Endodermal cell (in vitro differentiated cells): ENCODE results near the gene GSTM1. TPM values are rescaled to one million over a fixed set of nuclear protein-coding genes. Genes with fewer than 3 reads are reported as not detected.
"Not testable (repeated sequence)": the region's sequence is repeated elsewhere in the genome, so short reads cannot be mapped to it uniquely, and the experiment has no call there.

Experiments
- DNase-seq: peaks from one replicate; pipeline ENCODE4 v3.0.0-alpha.2; 2017
- H3K27ac ChIP-seq: 2 replicates; pipeline ENCODE4 v1.5.1; 2013; ENCODE audit warnings: mild to moderate bottlenecking, low read depth, low read length, moderate library complexity
- H3K27me3 ChIP-seq: 2 replicates; pipeline ENCODE4 v1.6.1; 2013; ENCODE audit warnings: mild to moderate bottlenecking, low read length, moderate library complexity; ENCODE audit not compliant: insufficient read depth, control insufficient read depth, poor library complexity, severe bottlenecking
- H3K36me3 ChIP-seq: 2 replicates; pipeline ENCODE4 v1.7.0; 2013; ENCODE audit warnings: mild to moderate bottlenecking, low read length, moderate library complexity; ENCODE audit not compliant: control insufficient read depth, insufficient read depth
- H3K4me1 ChIP-seq: one replicate; pipeline ENCODE4 v1.7.0; 2013; ENCODE audit warnings: low read length; ENCODE audit not compliant: control insufficient read depth, insufficient read depth
- H3K4me3 ChIP-seq: 2 replicates; pipeline ENCODE4 v1.5.1; 2013; ENCODE audit warnings: mild to moderate bottlenecking, low read length, moderate library complexity
- H3K9ac ChIP-seq: 2 replicates; pipeline ENCODE4 v1.6.1; 2013; ENCODE audit warnings: mild to moderate bottlenecking, low read length, moderate library complexity; ENCODE audit not compliant: poor library complexity, severe bottlenecking; ENCODE audit errors: extremely low read depth
- H3K9me3 ChIP-seq: 2 replicates; pipeline ENCODE4 v1.6.1; 2013; ENCODE audit warnings: mild to moderate bottlenecking, low read length, moderate library complexity; ENCODE audit not compliant: control insufficient read depth
- H3K27ac Mint-ChIP-seq: 2 replicates; pipeline ENCODE4 v1.8.0; 2020; ENCODE audit warnings: mixed read lengths
- H3K27me3 Mint-ChIP-seq: 2 replicates; pipeline ENCODE4 v1.8.0; 2021; ENCODE audit warnings: mild to moderate bottlenecking, mixed read lengths; ENCODE audit not compliant: insufficient read depth
- H3K36me3 Mint-ChIP-seq: 2 replicates; pipeline ENCODE4 v1.8.0; 2020; ENCODE audit warnings: low read depth, mixed read lengths
- H3K4me1 Mint-ChIP-seq: 2 replicates; pipeline ENCODE4 v1.8.0; 2020; ENCODE audit warnings: mixed read lengths
- H3K4me3 Mint-ChIP-seq: 2 replicates; pipeline ENCODE4 v1.8.0; 2020; ENCODE audit warnings: mild to moderate bottlenecking, moderate library complexity, mixed read lengths
- H3K9me3 Mint-ChIP-seq: 2 replicates; pipeline ENCODE4 v1.8.0; 2020; ENCODE audit warnings: mild to moderate bottlenecking, mixed read lengths
- WGBS, 2 experiments: methylation state at CpG; one replicate each; pipeline versions ENCODE4 v1.1.5 to v1.1.7; 2013; ENCODE audit warnings: missing lambda C conversion rate in 2 of 2, mixed read lengths in 1 of 2; ENCODE audit not compliant: insufficient coverage in 1 of 2, insufficient read length in 1 of 2; 5-methylcytosine and 5-hydroxymethylcytosine counted together
- total RNA-seq, 2 donors: library from RNA; stranded (reverse); fragmentation: NEBNext Ultra II Directional in 1 of 2; extraction: Animal tissue kit (Norgen Biotek cat#: 25700) in 1 of 2; gene quantifications; 2 replicates in 1 of 2; 3 replicates in 1 of 2; pipeline ENCODE4 v1.2.1, GENCODE V29; 2021
- TF ChIP-seq, protein P1 (sequence below): fragments of 200-600 bp; sonication (generic); conservative IDR thresholded peaks from 2 replicates; pipeline ENCODE4 v1.5.0; 2021; ENCODE audit warnings: antibody characterized with exemption, mild to moderate bottlenecking

Gene GSTM1
- total RNA-seq, 2 donors from 2014 or later: 23.0 to 65.6 TPM

DNA sequence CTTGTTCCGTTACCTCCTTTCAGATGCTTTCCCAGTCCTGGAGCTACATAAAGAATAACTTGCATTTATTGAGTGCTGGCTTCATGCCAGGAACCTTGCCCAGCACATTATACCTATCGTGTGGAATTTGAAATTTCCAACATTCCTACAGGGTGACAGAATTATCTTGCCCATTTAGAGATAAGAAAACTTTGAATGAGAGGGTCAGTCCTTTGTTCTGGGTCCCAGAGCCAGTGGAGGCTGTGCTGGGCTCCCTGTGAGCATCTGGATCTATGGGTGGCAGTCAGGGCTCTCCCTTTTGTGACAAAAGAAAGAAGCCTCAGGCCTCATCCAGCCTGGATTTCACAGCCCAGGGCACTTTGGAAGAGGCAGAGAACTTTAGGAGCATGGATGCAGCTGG lies 28.5 kb upstream of the GSTM1 start:
- Histone ChIP-seq H3K9me3 (no peaks in the 10 kb centered on the region), H3K36me3 (no peaks in the 10 kb centered on the region), H3K27me3 (peaks cover 9% of the 10 kb centered on the region), H3K4me3 (no peak overlapping the region), H3K9ac (no peak overlapping the region), H3K4me1 (no peaks in the 10 kb centered on the region), H3K27ac (no peak overlapping the region)
- Mint-ChIP-seq H3K27ac (peak overlapping the region; percentile 77), H3K27me3 (peaks cover 12% of the 10 kb centered on the region), H3K9me3 (no peaks in the 10 kb centered on the region), H3K4me3 (no peak overlapping the region), H3K4me1 (peaks cover 3% of the 10 kb centered on the region), H3K36me3 (peaks cover 10% of the 10 kb centered on the region)
- no peak for DNase-seq
- TF ChIP-seq, protein P1, sequence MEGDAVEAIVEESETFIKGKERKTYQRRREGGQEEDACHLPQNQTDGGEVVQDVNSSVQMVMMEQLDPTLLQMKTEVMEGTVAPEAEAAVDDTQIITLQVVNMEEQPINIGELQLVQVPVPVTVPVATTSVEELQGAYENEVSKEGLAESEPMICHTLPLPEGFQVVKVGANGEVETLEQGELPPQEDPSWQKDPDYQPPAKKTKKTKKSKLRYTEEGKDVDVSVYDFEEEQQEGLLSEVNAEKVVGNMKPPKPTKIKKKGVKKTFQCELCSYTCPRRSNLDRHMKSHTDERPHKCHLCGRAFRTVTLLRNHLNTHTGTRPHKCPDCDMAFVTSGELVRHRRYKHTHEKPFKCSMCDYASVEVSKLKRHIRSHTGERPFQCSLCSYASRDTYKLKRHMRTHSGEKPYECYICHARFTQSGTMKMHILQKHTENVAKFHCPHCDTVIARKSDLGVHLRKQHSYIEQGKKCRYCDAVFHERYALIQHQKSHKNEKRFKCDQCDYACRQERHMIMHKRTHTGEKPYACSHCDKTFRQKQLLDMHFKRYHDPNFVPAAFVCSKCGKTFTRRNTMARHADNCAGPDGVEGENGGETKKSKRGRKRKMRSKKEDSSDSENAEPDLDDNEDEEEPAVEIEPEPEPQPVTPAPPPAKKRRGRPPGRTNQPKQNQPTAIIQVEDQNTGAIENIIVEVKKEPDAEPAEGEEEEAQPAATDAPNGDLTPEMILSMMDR: no peak
- 88 to 100% methylated on average over 1 to 2 of the region's 2 CpGs for whole genome bisulfite sequencing, 2 experiments

GRCh38 chr1:109659997-109660690 lies 27.5 kb upstream of the GSTM1 start:
- WGBS, 2 experiments: 88 to 89% methylated on average over 3 to 5 of the region's 5 CpGs
- Mint-ChIP-seq H3K27ac (no peak overlapping the region), H3K9me3 (no peaks in the 10 kb centered on the region), H3K27me3 (peaks cover 2% of the 10 kb centered on the region), H3K36me3 (peaks cover 10% of the 10 kb centered on the region), H3K4me1 (peaks cover under 1% of the 10 kb centered on the region), H3K4me3 (no peak overlapping the region)
- Histone ChIP-seq H3K9me3 (no peaks in the 10 kb centered on the region), H3K36me3 (no peaks in the 10 kb centered on the region), H3K27ac (no peak overlapping the region), H3K4me1 (no peaks in the 10 kb centered on the region), H3K27me3 (no peaks in the 10 kb centered on the region), H3K4me3 (no peak overlapping the region), H3K9ac (no peak overlapping the region)
- TF ChIP-seq, protein P1: no peak
- DNase-seq: no peak

- not testable (repeated sequence) for H3K9ac ChIP-seq, DNase-seq, H3K9me3 Mint-ChIP-seq, H3K4me3 Mint-ChIP-seq, H3K4me1 Mint-ChIP-seq, H3K27ac ChIP-seq, H3K36me3 ChIP-seq, H3K4me1 ChIP-seq, H3K27ac Mint-ChIP-seq, H3K9me3 ChIP-seq, H3K27me3 ChIP-seq, H3K4me3 ChIP-seq, H3K27me3 Mint-ChIP-seq
- peaks cover 10% of the 10 kb centered on the region for H3K36me3 Mint-ChIP-seq
- 91 to 100% methylated on average over 1 to 2 of the region's 4 CpGs for WGBS, 2 experiments
These were observed 27.0 kb upstream of the GSTM1 start for GRCh38 chr1:109660691-109661026.

- H3K27ac Mint-ChIP-seq: no peak overlapping the region
- H3K27me3 ChIP-seq: no peaks in the 10 kb centered on the region
- H3K4me3 Mint-ChIP-seq: no peak overlapping the region
- no peak overlapping the region for H3K9ac ChIP-seq
- H3K27ac ChIP-seq: no peak overlapping the region
- H3K9me3 ChIP-seq: no peaks in the 10 kb centered on the region
- no peaks in the 10 kb centered on the region for H3K36me3 ChIP-seq
- no peaks in the 10 kb centered on the region for H3K4me1 Mint-ChIP-seq
- H3K4me3 ChIP-seq: no peak overlapping the region
- WGBS, 2 experiments: 85 to 91% methylated on average over 2 of the region's 2 CpGs
- H3K4me1 ChIP-seq: no peaks in the 10 kb centered on the region
- no peak for DNase-seq
- peaks cover 10% of the 10 kb centered on the region for H3K36me3 Mint-ChIP-seq
- TF ChIP-seq, protein P1: no peak
- H3K27me3 Mint-ChIP-seq: no peaks in the 10 kb centered on the region
- H3K9me3 Mint-ChIP-seq: no peaks in the 10 kb centered on the region
These were observed 26.2 kb upstream of the GSTM1 start for GRCh38 chr1:109661391-109661790.
